K562 (cell line): Measurements from ENCODE around the gene NOL12. TPM values are rescaled to one million over a fixed set of nuclear protein-coding genes. Genes with fewer than 3 reads are reported as not detected.

Source experiments
- ATAC-seq: fragments of 200-7000 bp; cut with Tn5 transposase; 3 replicates; pipeline ENCODE4 v1.9.1; 2020; ENCODE audit warnings: moderate library complexity
- BruUV-seq: library from RNA; stranded (reverse); fragments of 400-500 nt; replicated peaks from 2 replicates; lab custom pipeline; 2021; lab: Mats Ljungman, UMichigan
- CTCF ChIA-PET: fragments of 300-600 bp; formaldehyde crosslinking; extraction: SDS; loops from one replicate; lab custom pipeline; 2021; ENCODE audit warnings: low intra/inter-chr PET ratio; lab: Yijun Ruan, JAX
- POLR2A ChIA-PET: fragments of 300-600, 350-650 bp; sonication (Branson Sonifier 250); formaldehyde crosslinking; extraction: SDS; loops from one replicate; lab custom pipeline; 2021; ENCODE audit warnings: antibody characterized with exemption, inconsistent platforms; lab: Yijun Ruan, JAX
- DNase-seq, 4 experiments: peaks; one replicate each; pipeline versions ENCODE4 v3.0.0 to v3.0.0-alpha.2; 2011 to 2018; ENCODE audit warnings: low spot score in 3 of 4, mixed read lengths in 3 of 4; ENCODE audit errors: extremely low read depth in 1 of 4
- FAIRE-seq: peaks from 2 replicates; lab custom pipeline; 2011; peaks lifted over from hg19 to GRCh38; lab: Jason Lieb, UNC
- H2AFZ ChIP-seq: 2 replicates; pipeline ENCODE4 v1.6.0; 2011; ENCODE audit warnings: low read depth, low read length, control low read depth, inconsistent platforms
- H3K27ac ChIP-seq: fragments of 200-600 bp; 3 replicates; pipeline ENCODE4 v1.8.0; 2011; ENCODE audit warnings: low read depth, mild to moderate bottlenecking, control low read depth, inconsistent platforms, low read length, moderate library complexity, mixed read lengths; ENCODE audit errors: extremely low read depth
- H3K27me3 ChIP-seq, 2 experiments: fragments of 300-600 bp in 1 of 2; 2 replicates in 1 of 2; 3 replicates in 1 of 2; pipeline versions ENCODE4 v1.6.0 to v1.8.0; 2011; ENCODE audit warnings: inconsistent platforms in 2 of 2, low read length in 2 of 2, mild to moderate bottlenecking in 1 of 2, mixed read lengths in 1 of 2, moderate library complexity in 1 of 2; ENCODE audit not compliant: control insufficient read depth in 2 of 2, insufficient read depth in 2 of 2
- H3K36me3 ChIP-seq: fragments of 300-600 bp; 3 replicates; pipeline ENCODE4 v1.8.0; 2011; ENCODE audit warnings: mild to moderate bottlenecking, low read length, inconsistent platforms; ENCODE audit not compliant: control insufficient read depth, insufficient read depth
- H3K4me1 ChIP-seq, 2 experiments: fragments of 200-600 bp in 1 of 2; replicated peaks in 1 of 2; 2 replicates in 1 of 2; 3 replicates in 1 of 2; pipeline versions ENCODE4 v1.5.1 to v1.8.0; 2011; ENCODE audit warnings: inconsistent platforms in 2 of 2, low read length in 2 of 2, mild to moderate bottlenecking in 1 of 2, mixed read lengths in 1 of 2, moderate library complexity in 1 of 2; ENCODE audit not compliant: control insufficient read depth in 2 of 2, insufficient read depth in 2 of 2
- H3K4me2 ChIP-seq: 2 replicates; pipeline ENCODE4 v1.6.1; 2011; ENCODE audit warnings: low read length, control low read depth, inconsistent platforms, mixed read lengths; ENCODE audit not compliant: insufficient read depth
- H3K4me3 ChIP-seq: fragments of 200-600 bp; sonication (generic), shearing (Covaris generic); 2 replicates; pipeline ENCODE4 v1.5.1; 2016; ENCODE audit warnings: control low read depth, inconsistent platforms
- H3K79me2 ChIP-seq: fragments of 200-600 bp; 3 replicates; pipeline ENCODE4 v1.8.0; 2011; ENCODE audit warnings: low read length, inconsistent platforms; ENCODE audit not compliant: control insufficient read depth, insufficient read depth
- H3K9ac ChIP-seq, 2 experiments: 2 replicates each; pipeline versions ENCODE4 v1.6.0 to v1.6.1; 2011; ENCODE audit warnings: low read depth in 2 of 2, low read length in 2 of 2, control low read depth in 1 of 2, inconsistent platforms in 1 of 2, mild to moderate bottlenecking in 1 of 2, mixed read lengths in 1 of 2; ENCODE audit not compliant: insufficient read depth in 1 of 2
- H3K9me1 ChIP-seq: one replicate; pipeline ENCODE4 v1.6.0; 2011; ENCODE audit warnings: inconsistent platforms, mild to moderate bottlenecking, low read length, moderate library complexity; ENCODE audit not compliant: control insufficient read depth, insufficient read depth
- H3K9me3 ChIP-seq: replicated peaks from 2 replicates; pipeline ENCODE4 v1.5.1; 2011; ENCODE audit warnings: low read depth, low read length, inconsistent platforms; ENCODE audit not compliant: control insufficient read depth, insufficient read depth
- H4K20me1 ChIP-seq: replicated peaks from 2 replicates; pipeline ENCODE4 v1.6.1; 2011; ENCODE audit warnings: low read length, inconsistent platforms, mixed read lengths; ENCODE audit not compliant: control insufficient read depth, insufficient read depth
- FOS ChIP-seq: IDR thresholded peaks from 3 replicates; pipeline ENCODE4 v1.6.1; 2011; ENCODE audit not compliant: insufficient read length; ENCODE audit errors: extremely low read depth
- JUNB ChIP-seq: fragments of 450-650 bp; formaldehyde crosslinking; conservative IDR thresholded peaks from 2 replicates; pipeline ENCODE4 v1.4.0; 2020; ENCODE audit warnings: mild to moderate bottlenecking
- KAT2B ChIP-seq: IDR thresholded peaks from one replicate; pipeline ENCODE4 v1.6.1; 2012; ENCODE audit warnings: low read depth, mild to moderate bottlenecking, control low read depth, inconsistent platforms, low read length, moderate library complexity
- MTA2 ChIP-seq: fragments of 450-650 bp; IDR thresholded peaks from 2 replicates; pipeline ENCODE4 v1.6.1; 2016; ENCODE audit warnings: low read depth
- PRPF4 ChIP-seq: fragments of 200-400 bp; formaldehyde crosslinking; IDR thresholded peaks from one replicate; pipeline ENCODE4 v1.6.1; 2017; ENCODE audit warnings: low read length, low read depth, mild to moderate bottlenecking; ENCODE audit not compliant: insufficient read depth, poor library complexity, severe bottlenecking
- ZKSCAN1 ChIP-seq: fragments of 150-350 bp; IDR thresholded peaks from 2 replicates; pipeline ENCODE4 v1.6.1; 2016; ENCODE audit warnings: low read depth, low read length
- ZNF282 ChIP-seq: sonication (generic); formaldehyde crosslinking; IDR thresholded peaks from 2 replicates; pipeline ENCODE4 v1.8.1; 2023; ENCODE audit warnings: missing genetic modification reagents
- ZNF699 ChIP-seq: fragments of 250-450 bp; sonication (Bioruptor Pico); IDR thresholded peaks from 2 replicates; pipeline ENCODE4 v1.8.0; 2021; ENCODE audit warnings: mild to moderate bottlenecking, moderate library complexity; ENCODE audit not compliant: insufficient replicate concordance
- ZNF707 ChIP-seq: fragments of 250-450 bp; sonication (Bioruptor Pico); conservative IDR thresholded peaks from 2 replicates; pipeline ENCODE4 v1.8.0; 2022; ENCODE audit warnings: inconsistent platforms, mild to moderate bottlenecking, moderate library complexity
- WGBS: fragments of 100-300 bp; shearing (Covaris generic); methylation state at CpG from one replicate; pipeline ENCODE4 v1.1.6; 2016; ENCODE audit warnings: low coverage, mixed read lengths; ENCODE audit not compliant: insufficient coverage; ENCODE audit errors: missing lambda C conversion rate; 5-methylcytosine and 5-hydroxymethylcytosine counted together
- in situ Hi-C: fragments of 300-500 bp; cut with MboI; formaldehyde crosslinking; loops from 4 replicates; pipeline ENCODE4 v1.15.0; 2018; ENCODE audit warnings: inconsistent platforms, mixed read lengths
- intact Hi-C: fragments of 100-400 bp; cut with micrococcal nuclease; formaldehyde crosslinking; loops from 2 replicates; pipeline ENCODE4 v1.14.2; 2022
- polyA plus RNA-seq, 8 experiments: library from polyadenylated mRNA; depleted of rRNA in 4 of 8; stranded (reverse) in 5 of 8; unstranded in 3 of 8; fragments of >200 nt; fragmentation: Nextera tagmentation in 2 of 8; fragmentation: Illumina TruSeq in 1 of 8; extraction: Ambion mirVana in 2 of 8; extraction: Trizol in 1 of 8; gene quantifications; 2 replicates each; pipeline versions ENCODE4 v1.2.1 to v1.2.3, GENCODE V29; 2011 to 2014; ENCODE audit warnings: inconsistent platforms in 1 of 8, missing spikeins in 1 of 8
- total RNA-seq, 7 experiments: library from RNA; depleted of rRNA in 6 of 7; stranded (reverse); fragments of >200 nt in 6 of 7; fragmentation: Illumina TruSeq in 2 of 7; extraction: Trizol in 2 of 7; gene quantifications; 2 replicates each; pipeline versions ENCODE4 v1.2.1 to v1.2.3, GENCODE V29; 2011 to 2021; ENCODE audit warnings: low replicate concordance in 1 of 7
- TF ChIP-seq, protein P1 (sequence below): fragments of 450-650 bp; IDR thresholded peaks from 2 replicates; pipeline ENCODE4 v1.6.1; 2016; ENCODE audit warnings: low read depth
- TF ChIP-seq, protein P2 (sequence below), 3 experiments: fragments of 200-800 bp in 1 of 3; sonication (Bioruptor generic) in 1 of 3; sonication (generic) in 1 of 3; formaldehyde crosslinking in 1 of 3; IDR thresholded peaks; 2 replicates each; pipeline versions ENCODE4 v1.6.1 to v1.8.0; 2016 to 2022; ENCODE audit warnings: mild to moderate bottlenecking in 2 of 3, missing compliant biosample characterization in 2 of 3, missing genetic modification characterization in 2 of 3, missing genetic modification reagents in 1 of 3

Gene NOL12
- total and polyA plus RNA-seq, 9 of the 15 experiments (the other 6 are each of a cell fraction or from before 2014, with no cell fraction given): 2.8 to 40.9 (median 28.5) TPM

DNA sequence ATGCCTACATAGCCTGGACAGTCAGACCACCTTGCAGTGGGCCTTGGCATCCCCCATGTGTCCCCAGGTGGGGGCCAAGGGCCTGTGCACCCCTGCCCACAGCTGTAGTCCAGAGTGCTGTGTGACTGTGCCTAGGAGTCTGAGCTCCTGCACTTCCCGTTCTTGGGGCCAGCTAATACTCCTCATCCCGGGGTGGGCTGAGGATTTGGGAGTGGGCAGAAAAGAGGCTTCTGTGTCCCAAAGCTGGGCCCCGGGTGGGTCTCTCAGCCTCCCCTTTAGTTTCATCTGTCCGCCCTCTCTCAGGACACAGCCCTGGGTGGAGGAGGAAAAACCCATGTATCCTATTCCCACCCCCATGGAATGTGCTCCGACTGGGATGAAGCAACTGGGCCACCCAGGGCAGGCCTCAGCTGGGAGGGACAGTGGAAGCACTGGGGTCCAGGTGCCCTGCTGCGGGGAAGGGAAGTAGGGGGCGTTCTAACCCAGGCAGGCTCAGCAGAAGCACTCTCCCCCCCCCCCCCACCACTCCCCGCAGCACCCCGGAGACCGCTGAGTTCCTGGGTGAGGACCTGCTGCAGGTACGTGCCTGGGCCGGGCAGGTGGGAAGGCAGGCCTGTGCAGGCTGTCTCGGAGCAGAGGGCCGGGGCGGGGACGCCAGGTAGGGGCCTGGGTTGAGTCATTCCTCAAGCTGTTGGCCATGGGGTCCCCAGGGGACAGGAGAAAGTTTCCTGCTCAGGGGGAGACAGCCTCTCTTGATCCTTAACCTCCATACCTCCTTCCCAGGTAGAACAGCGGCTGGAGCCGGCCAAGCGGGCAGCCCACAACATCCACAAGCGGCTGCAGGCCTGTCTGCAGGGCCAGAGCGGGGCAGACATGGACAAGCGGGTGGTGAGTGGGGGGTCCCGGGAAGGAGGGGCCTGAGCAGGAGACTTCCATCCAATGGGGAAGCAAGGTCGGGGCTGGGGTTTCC, 45.3 kb upstream of the NOL12 start:
- no peaks in the 10 kb centered on the region for H4K20me1 ChIP-seq
- peak overlapping the region; percentile 47 to 92; a peak in 3 of 4 replicates for H3K9ac ChIP-seq
- no peak for ATAC-seq
- ChIA-PET POLR2A (interaction anchor here (0.6 to 3.0 kb wide), 6 partner anchors 9 to 398 kb away, joined by 3 to 14 read pairs (median 4); partner anchors contain the start of gene PDXP), CTCF (no interaction called here)
- H3K9me1 ChIP-seq: no peaks in the 10 kb centered on the region
- in situ Hi-C loops: no loop called here
- no peak overlapping the region for H2AFZ ChIP-seq
- peaks cover 11% of the 10 kb centered on the region for H3K79me2 ChIP-seq
- H3K27ac ChIP-seq: no peak overlapping the region
- peaks cover 38% of the 10 kb centered on the region; the same call in 2 of the 3 replicates for H3K36me3 ChIP-seq
- peak overlapping the region; percentile 87; the same call in 1 of the 2 replicates for H3K4me2 ChIP-seq
- H3K4me3 ChIP-seq: peak overlapping the region; percentile 65
- no peak for FAIRE-seq
- H3K9me3 ChIP-seq: no peaks in the 10 kb centered on the region
- intact Hi-C loops: no loop called here
- DNase-seq: no peak
- peaks cover 15 to 67% of the 10 kb centered on the region in 2 experiments; a peak in 4 of 5 replicates for H3K4me1 ChIP-seq
- no peaks in the 10 kb centered on the region for H3K27me3 ChIP-seq
- BruUV-seq: no TSS peak
- WGBS: 63% methylated on average over 5 of the region's 24 CpGs
- TF ChIP-seq, protein P1, sequence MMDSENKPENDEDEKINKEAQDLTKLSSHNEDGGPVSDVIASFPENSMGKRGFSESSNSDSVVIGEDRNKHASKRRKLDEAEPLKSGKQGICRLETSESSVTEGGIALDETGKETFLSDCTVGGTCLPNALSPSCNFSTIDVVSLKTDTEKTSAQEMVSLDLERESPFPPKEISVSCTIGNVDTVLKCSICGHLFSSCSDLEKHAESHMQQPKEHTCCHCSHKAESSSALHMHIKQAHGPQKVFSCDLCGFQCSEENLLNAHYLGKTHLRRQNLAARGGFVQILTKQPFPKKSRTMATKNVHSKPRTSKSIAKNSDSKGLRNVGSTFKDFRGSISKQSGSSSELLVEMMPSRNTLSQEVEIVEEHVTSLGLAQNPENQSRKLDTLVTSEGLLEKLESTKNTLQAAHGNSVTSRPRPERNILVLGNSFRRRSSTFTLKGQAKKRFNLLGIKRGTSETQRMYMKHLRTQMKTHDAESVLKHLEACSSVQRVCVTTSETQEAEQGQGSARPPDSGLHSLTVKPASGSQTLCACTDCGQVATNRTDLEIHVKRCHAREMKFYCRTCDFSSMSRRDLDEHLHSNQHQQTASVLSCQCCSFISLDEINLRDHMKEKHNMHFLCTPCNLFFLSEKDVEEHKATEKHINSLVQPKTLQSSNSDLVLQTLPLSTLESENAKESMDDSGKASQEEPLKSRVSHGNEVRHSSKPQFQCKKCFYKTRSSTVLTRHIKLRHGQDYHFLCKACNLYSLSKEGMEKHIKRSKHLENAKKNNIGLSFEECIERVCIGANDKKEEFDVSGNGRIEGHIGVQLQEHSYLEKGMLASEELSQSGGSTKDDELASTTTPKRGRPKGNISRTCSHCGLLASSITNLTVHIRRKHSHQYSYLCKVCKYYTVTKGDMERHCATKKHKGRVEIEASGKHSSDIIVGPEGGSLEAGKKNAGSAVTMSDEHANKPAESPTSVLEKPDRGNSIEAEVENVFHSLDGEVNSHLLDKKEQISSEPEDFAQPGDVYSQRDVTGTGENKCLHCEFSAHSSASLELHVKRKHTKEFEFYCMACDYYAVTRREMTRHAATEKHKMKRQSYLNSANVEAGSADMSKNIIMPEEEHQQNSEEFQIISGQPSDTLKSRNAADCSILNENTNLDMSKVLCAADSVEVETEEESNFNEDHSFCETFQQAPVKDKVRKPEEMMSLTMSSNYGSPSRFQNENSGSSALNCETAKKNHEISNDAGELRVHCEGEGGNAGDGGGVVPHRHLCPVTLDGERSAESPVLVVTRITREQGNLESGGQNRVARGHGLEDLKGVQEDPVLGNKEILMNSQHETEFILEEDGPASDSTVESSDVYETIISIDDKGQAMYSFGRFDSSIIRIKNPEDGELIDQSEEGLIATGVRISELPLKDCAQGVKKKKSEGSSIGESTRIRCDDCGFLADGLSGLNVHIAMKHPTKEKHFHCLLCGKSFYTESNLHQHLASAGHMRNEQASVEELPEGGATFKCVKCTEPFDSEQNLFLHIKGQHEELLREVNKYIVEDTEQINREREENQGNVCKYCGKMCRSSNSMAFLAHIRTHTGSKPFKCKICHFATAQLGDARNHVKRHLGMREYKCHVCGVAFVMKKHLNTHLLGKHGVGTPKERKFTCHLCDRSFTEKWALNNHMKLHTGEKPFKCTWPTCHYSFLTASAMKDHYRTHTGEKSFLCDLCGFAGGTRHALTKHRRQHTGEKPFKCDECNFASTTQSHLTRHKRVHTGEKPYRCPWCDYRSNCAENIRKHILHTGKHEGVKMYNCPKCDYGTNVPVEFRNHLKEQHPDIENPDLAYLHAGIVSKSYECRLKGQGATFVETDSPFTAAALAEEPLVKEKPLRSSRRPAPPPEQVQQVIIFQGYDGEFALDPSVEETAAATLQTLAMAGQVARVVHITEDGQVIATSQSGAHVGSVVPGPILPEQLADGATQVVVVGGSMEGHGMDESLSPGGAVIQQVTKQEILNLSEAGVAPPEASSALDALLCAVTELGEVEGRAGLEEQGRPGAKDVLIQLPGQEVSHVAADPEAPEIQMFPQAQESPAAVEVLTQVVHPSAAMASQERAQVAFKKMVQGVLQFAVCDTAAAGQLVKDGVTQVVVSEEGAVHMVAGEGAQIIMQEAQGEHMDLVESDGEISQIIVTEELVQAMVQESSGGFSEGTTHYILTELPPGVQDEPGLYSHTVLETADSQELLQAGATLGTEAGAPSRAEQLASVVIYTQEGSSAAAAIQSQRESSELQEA: no peak
- no peak for TF ChIP-seq KAT2B
- no peak for TF ChIP-seq FOS
- no peak for TF ChIP-seq ZKSCAN1
- no peak for TF ChIP-seq ZNF707 (CRISPR knock-in tag)
- TF ChIP-seq JUNB (CRISPR knock-in tag): no peak
- no peak for TF ChIP-seq MTA2
- no peak for TF ChIP-seq ZNF282
- TF ChIP-seq, protein P2, sequence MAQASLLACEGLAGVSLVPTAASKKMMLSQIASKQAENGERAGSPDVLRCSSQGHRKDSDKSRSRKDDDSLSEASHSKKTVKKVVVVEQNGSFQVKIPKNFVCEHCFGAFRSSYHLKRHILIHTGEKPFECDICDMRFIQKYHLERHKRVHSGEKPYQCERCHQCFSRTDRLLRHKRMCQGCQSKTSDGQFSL (CRISPR knock-in tag; IDR thresholded peaks at IDR 0.05): 0 out of 2 replicates have a peak, but pooled peaks have one; percentile 34
- TF ChIP-seq, protein P2 (tag; IDR thresholded peaks at IDR 0.05): no peak
- no peak for TF ChIP-seq PRPF4
- no peak for TF ChIP-seq ZNF699 (CRISPR knock-in tag)
